GM12878 (cell line): Measurements from ENCODE around the gene COL4A2. TPM values are rescaled to one million over a fixed set of nuclear protein-coding genes. Genes with fewer than 3 reads are reported as not detected.

ENCODE experiments used
- ATAC-seq: fragments of 200-7000 bp; cut with Tn5 transposase; 3 replicates; pipeline ENCODE4 v1.9.1; 2020; ENCODE audit warnings: mild to moderate bottlenecking, moderate library complexity
- BruUV-seq: library from RNA; stranded (reverse); fragments of 400-500 nt; replicated peaks from 2 replicates; lab custom pipeline; 2021; lab: Mats Ljungman, UMichigan
- CTCF ChIA-PET: fragments of 300-600 bp; sonication (Branson Sonifier 250); formaldehyde crosslinking; extraction: SDS; loops from one replicate; lab custom pipeline; 2021; ENCODE audit warnings: inconsistent platforms; lab: Yijun Ruan, JAX
- POLR2A ChIA-PET: fragments of 350-600 bp; formaldehyde crosslinking; extraction: SDS; loops from one replicate; lab custom pipeline; 2021; ENCODE audit warnings: inconsistent platforms; lab: Charles Lee
- RAD21 ChIA-PET: fragments of 300-600 bp; sonication (Branson Sonifier 250); formaldehyde crosslinking; loops from one replicate; lab custom pipeline; 2023; ENCODE audit warnings: antibody characterized with exemption; ENCODE audit not compliant: unreplicated experiment; lab: Charles Lee
- SMC1A ChIA-PET: fragments of 300-600 bp; sonication (Branson Sonifier 250); formaldehyde crosslinking; loops from one replicate; lab custom pipeline; 2023; ENCODE audit not compliant: unreplicated experiment, uncharacterized antibody; lab: Charles Lee
- DNase-seq: peaks from one replicate; pipeline ENCODE4 v3.0.0-alpha.2; 2011; ENCODE audit warnings: low read depth, low spot score
- FAIRE-seq: peaks from 3 replicates; lab custom pipeline; 2011; peaks lifted over from hg19 to GRCh38; lab: Jason Lieb, UNC
- H2AFZ ChIP-seq: 2 replicates; pipeline ENCODE4 v1.6.0; 2011; ENCODE audit warnings: low read depth, low read length, control low read depth; ENCODE audit not compliant: control insufficient read depth
- H3K27ac ChIP-seq: 2 replicates; pipeline ENCODE4 v1.5.1; 2011; ENCODE audit warnings: control low read depth; ENCODE audit not compliant: control insufficient read depth, insufficient read depth
- H3K27me3 ChIP-seq, 2 experiments: replicated peaks in 1 of 2; 2 replicates each; pipeline versions ENCODE4 v1.6.0 to v1.6.1; 2011; ENCODE audit warnings: low read length in 1 of 2; ENCODE audit not compliant: control insufficient read depth in 2 of 2, insufficient read depth in 2 of 2
- H3K36me3 ChIP-seq, 2 experiments: 2 replicates each; pipeline ENCODE4 v1.5.1; 2011; ENCODE audit warnings: low read length in 1 of 2; ENCODE audit not compliant: control insufficient read depth in 2 of 2, insufficient read depth in 2 of 2
- H3K4me1 ChIP-seq: 2 replicates; pipeline ENCODE4 v1.6.1; 2011; ENCODE audit warnings: mild to moderate bottlenecking, low read length, moderate library complexity, mixed read lengths; ENCODE audit not compliant: control insufficient read depth, insufficient read depth
- H3K4me2 ChIP-seq: 2 replicates; pipeline ENCODE4 v1.6.0; 2011; ENCODE audit warnings: control low read depth; ENCODE audit not compliant: control insufficient read depth, insufficient read depth
- H3K4me3 ChIP-seq: fragments of 200-600 bp; sonication (generic); 2 replicates; pipeline ENCODE4 v1.5.1; 2016
- H3K79me2 ChIP-seq: 2 replicates; pipeline ENCODE4 v1.6.0; 2011; ENCODE audit warnings: low read length; ENCODE audit not compliant: control insufficient read depth, insufficient read depth
- H3K9ac ChIP-seq: 2 replicates; pipeline ENCODE4 v1.8.0; 2011; ENCODE audit warnings: low read length, control low read depth, mixed read lengths; ENCODE audit not compliant: control insufficient read depth, insufficient read depth
- H3K9me3 ChIP-seq: replicated peaks from 3 replicates; pipeline ENCODE4 v1.5.1; 2011; ENCODE audit warnings: mild to moderate bottlenecking, low read length; ENCODE audit not compliant: control insufficient read depth, insufficient read depth
- H4K20me1 ChIP-seq: 2 replicates; pipeline ENCODE4 v1.6.0; 2011; ENCODE audit not compliant: control insufficient read depth, insufficient read depth
- ASH2L ChIP-seq: fragments of 300-600, 200-600 bp; sonication (generic); IDR thresholded peaks from 2 replicates; pipeline ENCODE4 v1.6.1; 2017; ENCODE audit warnings: low read depth, mild to moderate bottlenecking, borderline replicate concordance
- ATF7 ChIP-seq: fragments of 450-650 bp; IDR thresholded peaks from 2 replicates; pipeline ENCODE4 v1.6.1; 2016; ENCODE audit warnings: low read depth, mild to moderate bottlenecking
- BMI1 ChIP-seq: fragments of 450-650 bp; IDR thresholded peaks from 2 replicates; pipeline ENCODE4 v1.6.1; 2016; ENCODE audit warnings: mild to moderate bottlenecking, moderate library complexity, borderline replicate concordance
- CBX5 ChIP-seq: sonication (generic); IDR thresholded peaks from 2 replicates; pipeline ENCODE4 v1.6.1; 2016; ENCODE audit warnings: low read depth, moderate library complexity, mild to moderate bottlenecking, inconsistent platforms
- CEBPB ChIP-seq, 2 experiments: fragments of 150-350 bp in 1 of 2; IDR thresholded peaks; 2 replicates each; pipeline ENCODE4 v1.6.1; 2012 to 2014; ENCODE audit warnings: low read depth in 2 of 2, low read length in 2 of 2, borderline replicate concordance in 1 of 2, inconsistent platforms in 1 of 2
- ELK1 ChIP-seq: IDR thresholded peaks from 2 replicates; pipeline ENCODE4 v1.6.1; 2012; ENCODE audit warnings: low read depth, low read length, improper control_type of control experiment
- MTA2 ChIP-seq: fragments of 450-650 bp; IDR thresholded peaks from 2 replicates; pipeline ENCODE4 v1.6.1; 2016; ENCODE audit warnings: low read depth, mild to moderate bottlenecking, moderate library complexity
- MYB ChIP-seq: fragments of 150-350 bp; IDR thresholded peaks from 2 replicates; pipeline ENCODE4 v1.6.1; 2014; ENCODE audit warnings: mild to moderate bottlenecking, low read depth, low read length, borderline replicate concordance
- NR2F1 ChIP-seq: fragments of 450-650 bp; conservative IDR thresholded peaks from 2 replicates; pipeline ENCODE4 v1.6.1; 2017; ENCODE audit warnings: mild to moderate bottlenecking
- POLR2A ChIP-seq: IDR thresholded peaks from 2 replicates; pipeline ENCODE4 v1.6.1; 2011; ENCODE audit warnings: low read depth, mild to moderate bottlenecking, low read length
- TARDBP ChIP-seq: IDR thresholded peaks from 2 replicates; pipeline ENCODE4 v1.6.1; 2016; ENCODE audit warnings: borderline replicate concordance
- TCF7 ChIP-seq: IDR thresholded peaks from 2 replicates; pipeline ENCODE4 v1.6.1; 2014; ENCODE audit warnings: antibody characterized with exemption, borderline replicate concordance
- WRNIP1 ChIP-seq: IDR thresholded peaks from 2 replicates; pipeline ENCODE4 v1.6.1; 2011; ENCODE audit warnings: low read depth, low read length, improper control_type of control experiment, borderline replicate concordance
- YBX1 ChIP-seq: fragments of 450-650 bp; IDR thresholded peaks from 2 replicates; pipeline ENCODE4 v1.6.1; 2016; ENCODE audit warnings: antibody characterized with exemption
- ZNF622 ChIP-seq: fragments of 450-650 bp; IDR thresholded peaks from 2 replicates; pipeline ENCODE4 v1.6.1; 2017; ENCODE audit warnings: mild to moderate bottlenecking, inconsistent platforms
- WGBS: methylation state at CpG from one replicate; pipeline ENCODE4 v1.1.6; 2016; ENCODE audit warnings: low lambda C conversion rate; ENCODE audit not compliant: insufficient replicate concordance, insufficient coverage; ENCODE audit errors: missing lambda C conversion rate; 5-methylcytosine and 5-hydroxymethylcytosine counted together
- in situ Hi-C: fragments of 300-500 bp; cut with MboI; formaldehyde crosslinking; loops from 9 replicates; pipeline ENCODE4 v1.14.3; 2018; ENCODE audit warnings: mixed read lengths
- intact Hi-C: fragments of 100-400 bp; cut with micrococcal nuclease; formaldehyde crosslinking; loops from one replicate; pipeline ENCODE4 v1.14.2; 2022; ENCODE audit not compliant: unreplicated experiment
- polyA plus RNA-seq, 11 experiments: library from polyadenylated mRNA; depleted of rRNA in 4 of 11; unstranded in 6 of 11; stranded (reverse) in 5 of 11; fragments of >200 nt; fragmentation: Nextera tagmentation in 4 of 11; fragmentation: Illumina TruSeq in 1 of 11; extraction: Ambion mirVana in 4 of 11; extraction: Trizol in 1 of 11; gene quantifications; 1 replicate in 1 of 11; 2 replicates in 10 of 11; pipeline versions ENCODE4 v1.2.1 to v1.2.3, GENCODE V29; 2011 to 2016; ENCODE audit warnings: inconsistent platforms in 2 of 11, missing spikeins in 2 of 11, low read depth in 1 of 11
- total RNA-seq, 4 experiments: library from RNA; depleted of rRNA in 3 of 4; stranded (reverse); fragments of >200 nt in 3 of 4; fragmentation: Illumina TruSeq in 1 of 4; extraction: Trizol in 1 of 4; gene quantifications; 2 replicates each; pipeline versions ENCODE4 v1.2.1 to v1.2.3, GENCODE V29; 2013 to 2021
- TF ChIP-seq, protein P1 (sequence below): fragments of 450-650 bp; conservative IDR thresholded peaks from 2 replicates; pipeline ENCODE4 v1.6.1; 2017; ENCODE audit warnings: mild to moderate bottlenecking, moderate library complexity

COL4A2 gene
- total and polyA plus RNA-seq, 10 of the 15 experiments (the other 5 are each of a cell fraction or from before 2014, with no cell fraction given): 0.16 to 1.6 (median 0.62) TPM; not detected in 3

DNA sequence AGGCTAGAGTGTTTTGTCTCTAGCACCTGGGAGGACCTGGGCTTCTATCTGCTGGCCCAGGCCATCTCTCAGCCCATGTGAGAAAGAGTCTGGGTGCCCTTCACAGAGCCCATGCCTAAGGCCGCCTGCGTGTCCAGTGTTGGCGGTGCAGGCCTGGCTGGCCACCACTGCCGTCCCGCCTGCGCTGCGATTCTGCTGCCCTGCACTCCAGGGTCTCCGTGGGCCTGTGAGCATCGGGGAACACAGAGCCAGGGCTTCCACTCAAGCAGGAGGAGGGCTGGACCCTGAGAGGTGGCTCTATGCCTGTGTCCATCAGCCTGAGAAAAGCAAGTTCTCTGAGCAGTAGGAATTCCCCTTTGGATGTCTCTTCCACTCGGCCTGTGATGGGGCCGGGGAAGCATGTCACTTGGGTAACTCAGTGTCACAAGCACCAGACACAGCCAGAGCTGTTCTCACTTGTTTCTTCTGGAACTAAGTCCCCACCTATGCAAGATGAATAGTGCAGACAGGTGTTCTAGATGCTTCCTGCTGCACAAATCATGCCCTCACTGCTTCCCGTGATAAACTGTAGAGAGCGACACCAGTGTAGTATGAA lies 160.5 kb downstream of the COL4A2 start:
- no peaks in the 10 kb centered on the region for H3K79me2 ChIP-seq
- CTCF ChIA-PET: no interaction called here
- no peaks in the 10 kb centered on the region for H3K36me3 ChIP-seq
- H3K27ac ChIP-seq: no peak overlapping the region
- no peaks in the 10 kb centered on the region for H3K9me3 ChIP-seq
- TF ChIP-seq POLR2A: no peak
- no peak for TF ChIP-seq MYB
- TF ChIP-seq MTA2: no peak
- TF ChIP-seq ZNF622: no peak
- TF ChIP-seq WRNIP1: no peak
- TF ChIP-seq TCF7: no peak
- no peak for TF ChIP-seq NR2F1
- TF ChIP-seq ATF7: no peak
- TF ChIP-seq, all 136 proteins: peak for 0
- Histone ChIP-seq H3K9ac (no peak overlapping the region), H3K4me3 (no peak overlapping the region), H3K4me2 (no peak overlapping the region), H3K27me3 (no peaks in the 10 kb centered on the region), H3K4me1 (peaks cover 32% of the 10 kb centered on the region), H4K20me1 (no peaks in the 10 kb centered on the region), H2AFZ (no peak overlapping the region)
- WGBS: 72% methylated on average over 13 of the region's 13 CpGs
- no peak for ATAC-seq
- ChIA-PET RAD21 (no interaction called here), POLR2A (interaction anchor here (0.5 kb wide), 1 partner anchor 284 kb away, joined by 3 read pairs; no protein-coding TSS in a partner anchor), SMC1A (interaction anchor here (0.9 kb wide), 1 partner anchor 9 kb away, joined by 3 read pairs; no protein-coding TSS in a partner anchor)
- intact Hi-C loops (no loop called here), in situ Hi-C loops (no loop called here)
- BruUV-seq: no TSS peak
- DNase-seq: no peak
- FAIRE-seq: no peak

DNA sequence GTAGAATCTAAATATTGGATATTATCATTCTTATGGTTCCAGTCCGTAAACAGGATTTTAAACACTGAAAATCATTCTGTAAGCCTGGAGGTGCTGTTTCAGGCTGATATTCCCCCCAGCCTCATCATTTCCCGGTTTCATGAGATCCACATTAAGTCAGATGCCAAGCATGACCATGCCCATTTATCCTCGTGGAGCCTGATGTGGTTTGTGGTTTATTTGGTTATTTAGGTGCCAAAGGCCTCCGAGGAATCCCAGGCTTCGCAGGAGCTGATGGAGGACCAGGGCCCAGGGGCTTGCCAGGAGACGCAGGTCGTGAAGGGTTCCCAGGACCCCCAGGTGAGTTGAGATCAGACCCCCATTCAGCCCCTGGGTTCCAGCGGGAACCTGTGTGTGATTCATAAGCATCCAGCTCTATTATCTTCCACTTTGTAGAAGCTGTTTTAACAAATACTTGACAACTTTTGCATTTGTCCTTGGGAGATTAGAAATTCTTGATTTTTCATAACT lies 162.0 kb downstream of the COL4A2 start:
- ChIA-PET RAD21 (interaction anchor here (0.6 to 1.3 kb wide), 3 partner anchors 13 to 86 kb away, joined by 3 to 5 read pairs (median 3); no protein-coding TSS in a partner anchor), POLR2A (interaction anchor here (0.5 kb wide), 1 partner anchor 67 kb away, joined by 6 read pairs; no protein-coding TSS in a partner anchor), SMC1A (interaction anchor here (0.8 kb wide), 1 partner anchor 57 kb away, joined by 3 read pairs; no protein-coding TSS in a partner anchor), CTCF (interaction anchor here (1.2 kb wide), 1 partner anchor 14 kb away, joined by 11 read pairs; no protein-coding TSS in a partner anchor)
- no peaks in the 10 kb centered on the region for H3K79me2 ChIP-seq
- no peak overlapping the region for H3K4me3 ChIP-seq
- FAIRE-seq (no peak), ATAC-seq (no peak), DNase-seq (no peak)
- H3K9me3 ChIP-seq: no peaks in the 10 kb centered on the region
- H3K4me1 ChIP-seq: peaks cover 34% of the 10 kb centered on the region
- no peaks in the 10 kb centered on the region for H4K20me1 ChIP-seq
- H2AFZ ChIP-seq: no peak overlapping the region
- no TSS peak for BruUV-seq
- no peaks in the 10 kb centered on the region for H3K27me3 ChIP-seq
- H3K27ac ChIP-seq: no peak overlapping the region
- intact Hi-C loops: no loop called here
- no peak overlapping the region for H3K4me2 ChIP-seq
- no peak overlapping the region for H3K9ac ChIP-seq
- no peaks in the 10 kb centered on the region for H3K36me3 ChIP-seq
- WGBS: 57% methylated on average over 8 of the region's 8 CpGs
- in situ Hi-C loops: no loop called here
- TF ChIP-seq YBX1 (no peak), CEBPB (IDR thresholded peaks at IDR 0.05; ENCODE audit: borderline replicate concordance in 1 of 2, low read depth in 2 of 2, low read length in 2 of 2) (no peak), ELK1 (no peak), ASH2L (no peak), BMI1 (no peak), TARDBP (no peak), CBX5 (no peak)
- TF ChIP-seq, protein P1, sequence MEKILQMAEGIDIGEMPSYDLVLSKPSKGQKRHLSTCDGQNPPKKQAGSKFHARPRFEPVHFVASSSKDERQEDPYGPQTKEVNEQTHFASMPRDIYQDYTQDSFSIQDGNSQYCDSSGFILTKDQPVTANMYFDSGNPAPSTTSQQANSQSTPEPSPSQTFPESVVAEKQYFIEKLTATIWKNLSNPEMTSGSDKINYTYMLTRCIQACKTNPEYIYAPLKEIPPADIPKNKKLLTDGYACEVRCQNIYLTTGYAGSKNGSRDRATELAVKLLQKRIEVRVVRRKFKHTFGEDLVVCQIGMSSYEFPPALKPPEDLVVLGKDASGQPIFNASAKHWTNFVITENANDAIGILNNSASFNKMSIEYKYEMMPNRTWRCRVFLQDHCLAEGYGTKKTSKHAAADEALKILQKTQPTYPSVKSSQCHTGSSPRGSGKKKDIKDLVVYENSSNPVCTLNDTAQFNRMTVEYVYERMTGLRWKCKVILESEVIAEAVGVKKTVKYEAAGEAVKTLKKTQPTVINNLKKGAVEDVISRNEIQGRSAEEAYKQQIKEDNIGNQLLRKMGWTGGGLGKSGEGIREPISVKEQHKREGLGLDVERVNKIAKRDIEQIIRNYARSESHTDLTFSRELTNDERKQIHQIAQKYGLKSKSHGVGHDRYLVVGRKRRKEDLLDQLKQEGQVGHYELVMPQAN: no peak
